GM12878 (cell line): ENCODE results near the gene STX10. TPM values are rescaled to one million over a fixed set of nuclear protein-coding genes. Genes with fewer than 3 reads are reported as not detected.

ENCODE experiments used
- ATAC-seq: fragments of 200-7000 bp; cut with Tn5 transposase; 3 replicates; pipeline ENCODE4 v1.9.1; 2020; ENCODE audit warnings: mild to moderate bottlenecking, moderate library complexity
- BruUV-seq: library from RNA; stranded (reverse); fragments of 400-500 nt; replicated peaks from 2 replicates; lab custom pipeline; 2021; lab: Mats Ljungman, UMichigan
- CTCF ChIA-PET: fragments of 300-600 bp; sonication (Branson Sonifier 250); formaldehyde crosslinking; extraction: SDS; loops from one replicate; lab custom pipeline; 2021; ENCODE audit warnings: inconsistent platforms; lab: Yijun Ruan, JAX
- POLR2A ChIA-PET: fragments of 350-600 bp; formaldehyde crosslinking; extraction: SDS; loops from one replicate; lab custom pipeline; 2021; ENCODE audit warnings: inconsistent platforms; lab: Charles Lee
- RAD21 ChIA-PET: fragments of 300-600 bp; sonication (Branson Sonifier 250); formaldehyde crosslinking; loops from one replicate; lab custom pipeline; 2023; ENCODE audit warnings: antibody characterized with exemption; ENCODE audit not compliant: unreplicated experiment; lab: Charles Lee
- SMC1A ChIA-PET: fragments of 300-600 bp; sonication (Branson Sonifier 250); formaldehyde crosslinking; loops from one replicate; lab custom pipeline; 2023; ENCODE audit not compliant: unreplicated experiment, uncharacterized antibody; lab: Charles Lee
- DNase-seq: peaks from one replicate; pipeline ENCODE4 v3.0.0-alpha.2; 2011; ENCODE audit warnings: low read depth, low spot score
- FAIRE-seq: peaks from 3 replicates; lab custom pipeline; 2011; peaks lifted over from hg19 to GRCh38; lab: Jason Lieb, UNC
- H2AFZ ChIP-seq: 2 replicates; pipeline ENCODE4 v1.6.0; 2011; ENCODE audit warnings: low read depth, low read length, control low read depth; ENCODE audit not compliant: control insufficient read depth
- H3K27ac ChIP-seq: 2 replicates; pipeline ENCODE4 v1.5.1; 2011; ENCODE audit warnings: control low read depth; ENCODE audit not compliant: control insufficient read depth, insufficient read depth
- H3K27me3 ChIP-seq, 2 experiments: replicated peaks in 1 of 2; 2 replicates each; pipeline versions ENCODE4 v1.6.0 to v1.6.1; 2011; ENCODE audit warnings: low read length in 1 of 2; ENCODE audit not compliant: control insufficient read depth in 2 of 2, insufficient read depth in 2 of 2
- H3K36me3 ChIP-seq, 2 experiments: 2 replicates each; pipeline ENCODE4 v1.5.1; 2011; ENCODE audit warnings: low read length in 1 of 2; ENCODE audit not compliant: control insufficient read depth in 2 of 2, insufficient read depth in 2 of 2
- H3K4me1 ChIP-seq: 2 replicates; pipeline ENCODE4 v1.6.1; 2011; ENCODE audit warnings: mild to moderate bottlenecking, low read length, moderate library complexity, mixed read lengths; ENCODE audit not compliant: control insufficient read depth, insufficient read depth
- H3K4me2 ChIP-seq: 2 replicates; pipeline ENCODE4 v1.6.0; 2011; ENCODE audit warnings: control low read depth; ENCODE audit not compliant: control insufficient read depth, insufficient read depth
- H3K4me3 ChIP-seq: fragments of 200-600 bp; sonication (generic); 2 replicates; pipeline ENCODE4 v1.5.1; 2016
- H3K79me2 ChIP-seq: 2 replicates; pipeline ENCODE4 v1.6.0; 2011; ENCODE audit warnings: low read length; ENCODE audit not compliant: control insufficient read depth, insufficient read depth
- H3K9ac ChIP-seq: 2 replicates; pipeline ENCODE4 v1.8.0; 2011; ENCODE audit warnings: low read length, control low read depth, mixed read lengths; ENCODE audit not compliant: control insufficient read depth, insufficient read depth
- H3K9me3 ChIP-seq: replicated peaks from 3 replicates; pipeline ENCODE4 v1.5.1; 2011; ENCODE audit warnings: mild to moderate bottlenecking, low read length; ENCODE audit not compliant: control insufficient read depth, insufficient read depth
- H4K20me1 ChIP-seq: 2 replicates; pipeline ENCODE4 v1.6.0; 2011; ENCODE audit not compliant: control insufficient read depth, insufficient read depth
- ATF3 ChIP-seq: IDR thresholded peaks from 2 replicates; pipeline ENCODE4 v1.6.1; 2011; ENCODE audit warnings: low read depth, mild to moderate bottlenecking, low read length, moderate library complexity, borderline replicate concordance; ENCODE audit errors: extremely low read depth
- ATF7 ChIP-seq: fragments of 450-650 bp; IDR thresholded peaks from 2 replicates; pipeline ENCODE4 v1.6.1; 2016; ENCODE audit warnings: low read depth, mild to moderate bottlenecking
- BMI1 ChIP-seq: fragments of 450-650 bp; IDR thresholded peaks from 2 replicates; pipeline ENCODE4 v1.6.1; 2016; ENCODE audit warnings: mild to moderate bottlenecking, moderate library complexity, borderline replicate concordance
- BRCA1 ChIP-seq: IDR thresholded peaks from 2 replicates; pipeline ENCODE4 v1.6.1; 2011; ENCODE audit warnings: low read depth, low read length, improper control_type of control experiment
- CBX3 ChIP-seq: fragments of 200-600 bp; sonication (generic); IDR thresholded peaks from 2 replicates; pipeline ENCODE4 v1.6.1; 2016; ENCODE audit warnings: low read depth, borderline replicate concordance
- DPF2 ChIP-seq: fragments of 450-650 bp; IDR thresholded peaks from 2 replicates; pipeline ENCODE4 v1.6.1; 2017; ENCODE audit warnings: mild to moderate bottlenecking
- EED ChIP-seq: sonication (generic); IDR thresholded peaks from 2 replicates; pipeline ENCODE4 v1.6.1; 2016; ENCODE audit warnings: antibody characterized with exemption, low read depth
- JUND ChIP-seq: IDR thresholded peaks from 2 replicates; pipeline ENCODE4 v1.6.1; 2012; ENCODE audit warnings: low read depth, mild to moderate bottlenecking, low read length, improper control_type of control experiment, moderate library complexity
- MAX ChIP-seq: IDR thresholded peaks from 2 replicates; pipeline ENCODE4 v1.6.1; 2012; ENCODE audit warnings: low read depth, low read length, improper control_type of control experiment
- MEF2B ChIP-seq: fragments of 450-650 bp; IDR thresholded peaks from 2 replicates; pipeline ENCODE4 v1.6.1; 2018; ENCODE audit warnings: mild to moderate bottlenecking, moderate library complexity; ENCODE audit not compliant: partially characterized antibody, poor library complexity, severe bottlenecking
- MTA3 ChIP-seq: IDR thresholded peaks from 2 replicates; pipeline ENCODE4 v1.6.1; 2012; ENCODE audit warnings: low read length, inconsistent platforms, borderline replicate concordance
- NFIC ChIP-seq: IDR thresholded peaks from 2 replicates; pipeline ENCODE4 v1.6.1; 2012; ENCODE audit warnings: low read depth, mild to moderate bottlenecking, inconsistent platforms, low read length, moderate library complexity
- NKRF ChIP-seq: fragments of 450-650 bp; conservative IDR thresholded peaks from 2 replicates; pipeline ENCODE4 v1.6.1; 2017; ENCODE audit warnings: mild to moderate bottlenecking, moderate library complexity
- NR2C1 ChIP-seq: fragments of 450-650 bp; IDR thresholded peaks from 2 replicates; pipeline ENCODE4 v1.6.1; 2017; ENCODE audit warnings: antibody characterized with exemption, mild to moderate bottlenecking, moderate library complexity
- POLR2AphosphoS5 ChIP-seq: IDR thresholded peaks from 2 replicates; pipeline ENCODE4 v1.6.1; 2011; ENCODE audit warnings: mild to moderate bottlenecking, low read length, inconsistent platforms
- RAD51 ChIP-seq: fragments of 450-650 bp; IDR thresholded peaks from 2 replicates; pipeline ENCODE4 v1.6.1; 2016; ENCODE audit warnings: moderate library complexity, mild to moderate bottlenecking, inconsistent platforms
- SMAD5 ChIP-seq: IDR thresholded peaks from 2 replicates; pipeline ENCODE4 v1.6.1; 2016; ENCODE audit warnings: antibody characterized with exemption, low read depth
- ZZZ3 ChIP-seq: IDR thresholded peaks from 2 replicates; pipeline ENCODE4 v1.6.1; 2011; ENCODE audit warnings: low read depth; ENCODE audit not compliant: control insufficient read depth, insufficient read length
- WGBS: methylation state at CpG from one replicate; pipeline ENCODE4 v1.1.6; 2016; ENCODE audit warnings: low lambda C conversion rate; ENCODE audit not compliant: insufficient replicate concordance, insufficient coverage; ENCODE audit errors: missing lambda C conversion rate; 5-methylcytosine and 5-hydroxymethylcytosine counted together
- in situ Hi-C: fragments of 300-500 bp; cut with MboI; formaldehyde crosslinking; loops from 9 replicates; pipeline ENCODE4 v1.14.3; 2018; ENCODE audit warnings: mixed read lengths
- intact Hi-C: fragments of 100-400 bp; cut with micrococcal nuclease; formaldehyde crosslinking; loops from one replicate; pipeline ENCODE4 v1.14.2; 2022; ENCODE audit not compliant: unreplicated experiment
- polyA plus RNA-seq, 11 experiments: library from polyadenylated mRNA; depleted of rRNA in 4 of 11; unstranded in 6 of 11; stranded (reverse) in 5 of 11; fragments of >200 nt; fragmentation: Nextera tagmentation in 4 of 11; fragmentation: Illumina TruSeq in 1 of 11; extraction: Ambion mirVana in 4 of 11; extraction: Trizol in 1 of 11; gene quantifications; 1 replicate in 1 of 11; 2 replicates in 10 of 11; pipeline versions ENCODE4 v1.2.1 to v1.2.3, GENCODE V29; 2011 to 2016; ENCODE audit warnings: inconsistent platforms in 2 of 11, missing spikeins in 2 of 11, low read depth in 1 of 11
- total RNA-seq, 4 experiments: library from RNA; depleted of rRNA in 3 of 4; stranded (reverse); fragments of >200 nt in 3 of 4; fragmentation: Illumina TruSeq in 1 of 4; extraction: Trizol in 1 of 4; gene quantifications; 2 replicates each; pipeline versions ENCODE4 v1.2.1 to v1.2.3, GENCODE V29; 2013 to 2021

STX10 gene
- total and polyA plus RNA-seq, 10 of the 15 experiments (the other 5 are each of a cell fraction or from before 2014, with no cell fraction given): 0.56 to 76.1 (median 47.6) TPM

GRCh38 chr19:13100031-13100588 lies 50.1 kb downstream of the STX10 start (continued):
- peak; percentile 88 for TF ChIP-seq ATF7
- no peak for TF ChIP-seq BRCA1
- peak; percentile 95 for TF ChIP-seq JUND
- no peak for TF ChIP-seq SMAD5
- peak; percentile 73 for TF ChIP-seq POLR2AphosphoS5

- Histone ChIP-seq H3K9ac (no peak overlapping the region; the same call in 1 of the 2 replicates), H3K27me3 (peaks cover 2 to 7% of the 10 kb centered on the region in 2 experiments), H2AFZ (peak overlapping the region; percentile 14; the same call in 1 of the 2 replicates), H3K4me3 (no peak overlapping the region), H3K79me2 (peaks cover 4% of the 10 kb centered on the region; the same call in 1 of the 2 replicates), H3K36me3 (no peaks in the 10 kb centered on the region), H3K9me3 (no peaks in the 10 kb centered on the region; the same call in 2 of the 3 replicates), H3K4me2 (peak overlapping the region; percentile 84), H3K4me1 (peaks cover 50% of the 10 kb centered on the region), H4K20me1 (no peaks in the 10 kb centered on the region), H3K27ac (peak overlapping the region; percentile 48; the same call in 1 of the 2 replicates)
- peak; percentile 18 for ATAC-seq
- no peak for DNase-seq
- FAIRE-seq: no peak
- in situ Hi-C loops (loop anchor here (10.0 kb wide), 1 partner anchor 215 kb away; the partner anchor contains the start of genes DNASE2 and KLF1), intact Hi-C loops (loop anchor here (10.0 kb wide), 1 partner anchor 65 kb away; no protein-coding TSS in a partner anchor)
- ChIA-PET CTCF (interaction anchor here (0.5 to 3.0 kb wide), 4 partner anchors 38 to 134 kb away, joined by 3 to 13 read pairs (median 8); no protein-coding TSS in a partner anchor), RAD21 (interaction anchor here (1.0 kb wide), 1 partner anchor 122 kb away, joined by 3 read pairs; no protein-coding TSS in a partner anchor), POLR2A (interaction anchor here (0.5 to 0.6 kb wide), 2 partner anchors 122 to 157 kb away, joined by 4 to 5 read pairs; no protein-coding TSS in a partner anchor), SMC1A (no interaction called here)
- BruUV-seq: no TSS peak
- WGBS: 9% methylated on average over 72 of the region's 77 CpGs
- no peak for TF ChIP-seq RAD51
- TF ChIP-seq MTA3: no peak
- no peak for TF ChIP-seq BMI1
- no peak for TF ChIP-seq ATF3
- TF ChIP-seq ZZZ3: no peak
- no peak for TF ChIP-seq CBX3
- TF ChIP-seq DPF2: no peak
- TF ChIP-seq EED: no peak
- no peak for TF ChIP-seq NR2C1
- TF ChIP-seq MEF2B: no peak
- TF ChIP-seq MAX: peak; percentile 49; the same call in 1 of the 2 replicates
- no peak for TF ChIP-seq NKRF
- TF ChIP-seq NFIC: no peak
Measured at GRCh38 chr19:13099073-13099999, 50.8 kb downstream of the STX10 start.
